GM18951 (cell line): ENCODE measurements around the gene JAKMIP3.

Source experiments
- POLR2A ChIP-seq: IDR thresholded peaks from 4 replicates; pipeline ENCODE4 v1.6.1; 2011; ENCODE audit warnings: mild to moderate bottlenecking; ENCODE audit not compliant: insufficient read length, insufficient read depth; ENCODE audit errors: extremely low read depth
- in situ Hi-C: fragments of 300-500 bp; cut with MboI; formaldehyde crosslinking; loops from one replicate; pipeline ENCODE4 v1.12.0; 2022; ENCODE audit warnings: low sequenced_read_pairs, mixed read lengths, inconsistent platforms; ENCODE audit not compliant: unreplicated experiment

Gene JAKMIP3

DNA sequence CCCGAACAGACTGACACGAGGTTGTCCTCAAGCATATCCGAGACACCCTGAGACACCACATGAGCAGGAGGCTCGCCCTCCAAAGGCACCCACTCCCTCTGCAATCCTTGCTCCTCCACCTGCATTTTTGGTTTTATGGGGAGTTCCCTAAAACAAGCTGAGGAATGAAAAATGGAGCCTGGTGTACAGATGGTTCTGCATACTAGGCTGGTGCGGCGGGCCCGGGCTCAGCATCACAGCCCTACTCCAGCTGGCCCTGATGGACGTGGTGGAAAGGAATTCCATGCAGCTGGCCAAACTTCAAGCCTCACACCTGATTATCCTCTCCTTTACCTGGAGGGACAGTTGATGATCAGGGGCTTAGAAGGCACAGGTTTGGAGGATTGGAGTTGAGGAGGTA, 30.3 kb upstream of the JAKMIP3 start:
- TF ChIP-seq POLR2A = no peak
- in situ Hi-C loops = no loop called here

DNA sequence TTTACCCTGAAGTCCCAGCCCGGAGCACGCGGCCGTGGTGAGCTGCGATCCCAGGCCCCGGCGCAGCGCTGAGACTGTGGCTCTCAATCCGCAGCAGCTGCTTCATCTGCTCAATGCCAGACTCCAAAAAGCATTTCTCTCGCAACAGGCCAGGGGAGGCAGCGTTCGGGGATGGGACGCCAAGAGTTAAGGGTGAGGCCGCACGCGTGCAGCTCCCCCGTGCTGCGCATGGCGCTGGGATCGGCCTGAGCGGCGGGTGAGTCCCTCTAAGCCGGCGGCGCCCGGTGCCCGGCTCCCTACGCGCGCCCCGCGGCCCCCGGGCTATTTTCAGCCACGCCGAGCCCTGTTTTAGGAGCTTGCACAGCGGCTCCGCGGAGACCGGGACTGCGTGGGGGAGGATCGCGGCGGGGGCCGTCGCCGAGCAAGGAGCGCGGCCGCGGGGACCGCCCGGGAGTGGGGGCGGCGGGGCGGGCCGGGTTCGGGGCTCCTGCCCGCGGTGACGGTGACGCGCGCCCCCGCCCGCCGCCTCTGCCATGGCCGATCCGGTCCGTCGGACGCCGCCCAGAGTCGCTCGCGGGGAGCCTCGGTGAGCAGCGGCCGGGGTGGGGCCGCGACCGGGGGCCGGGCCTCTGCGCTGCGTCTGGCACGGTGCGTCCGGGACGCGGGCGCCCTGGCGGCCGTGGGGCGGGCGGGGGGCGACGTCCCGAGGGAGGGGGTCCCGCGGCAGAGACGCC, 29.4 kb upstream of the JAKMIP3 start:
- in situ Hi-C loops = no loop called here

DNA sequence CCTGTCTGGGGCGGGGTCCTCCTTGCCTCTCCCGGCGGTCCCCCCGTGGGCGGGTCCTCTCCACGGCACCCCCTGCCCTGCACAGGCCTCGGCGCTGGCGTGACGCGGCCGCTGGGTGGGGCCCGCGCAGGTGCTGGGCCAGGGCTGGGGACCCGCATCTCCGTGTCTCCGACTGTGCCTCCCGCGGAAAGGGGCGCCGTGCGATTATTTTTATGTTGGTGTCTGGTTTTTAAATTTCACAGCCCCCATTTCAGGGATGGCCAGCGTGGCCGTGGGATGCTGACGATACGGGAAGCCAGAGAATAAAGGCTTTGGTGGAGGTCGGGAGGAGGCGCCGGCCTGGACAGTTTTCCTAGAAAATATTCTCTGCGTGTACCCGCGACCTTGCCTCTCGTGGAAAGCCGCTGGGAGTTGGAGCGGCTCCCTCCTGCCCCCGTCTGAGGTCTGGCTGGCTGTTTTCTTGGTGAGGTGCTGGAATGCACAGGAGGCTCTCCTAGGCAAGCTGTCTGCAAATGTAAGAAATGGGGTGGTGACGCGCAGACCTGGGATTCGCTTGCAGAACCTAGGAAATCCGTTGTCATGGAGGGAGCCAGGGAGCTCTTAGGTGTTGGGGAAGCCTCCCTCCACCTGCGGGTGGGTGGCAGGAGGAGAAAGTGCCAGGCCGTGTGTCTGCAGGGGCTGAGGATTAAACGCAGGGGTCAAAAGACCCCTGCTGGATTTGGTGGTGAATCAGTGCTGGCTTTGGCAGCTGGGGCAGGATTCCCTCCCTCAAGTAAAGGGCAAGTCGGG, 28.7 kb upstream of the JAKMIP3 start:
- in situ Hi-C loops = no loop called here
- no peak for TF ChIP-seq POLR2A

More for the DNA sequence above, 29.4 kb upstream of the JAKMIP3 start:
- TF ChIP-seq POLR2A = no peak

DNA sequence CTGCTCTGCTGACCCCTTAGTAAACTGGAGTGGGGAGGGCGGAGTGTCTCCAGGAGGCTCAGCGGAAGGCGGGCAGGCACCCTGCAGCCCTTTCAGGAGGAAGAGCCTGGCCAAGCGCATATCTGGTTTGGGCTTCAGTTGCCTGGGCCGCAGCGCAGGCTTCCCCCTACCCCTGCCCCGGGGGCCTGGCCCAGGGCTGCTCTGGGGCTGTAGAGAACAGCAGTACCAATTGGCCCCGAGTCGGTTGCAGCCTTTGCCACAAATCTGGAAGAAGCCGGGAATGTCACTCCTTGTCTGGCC, 28.1 kb upstream of the JAKMIP3 start:
- in situ Hi-C loops = no loop called here
- no peak for TF ChIP-seq POLR2A

DNA sequence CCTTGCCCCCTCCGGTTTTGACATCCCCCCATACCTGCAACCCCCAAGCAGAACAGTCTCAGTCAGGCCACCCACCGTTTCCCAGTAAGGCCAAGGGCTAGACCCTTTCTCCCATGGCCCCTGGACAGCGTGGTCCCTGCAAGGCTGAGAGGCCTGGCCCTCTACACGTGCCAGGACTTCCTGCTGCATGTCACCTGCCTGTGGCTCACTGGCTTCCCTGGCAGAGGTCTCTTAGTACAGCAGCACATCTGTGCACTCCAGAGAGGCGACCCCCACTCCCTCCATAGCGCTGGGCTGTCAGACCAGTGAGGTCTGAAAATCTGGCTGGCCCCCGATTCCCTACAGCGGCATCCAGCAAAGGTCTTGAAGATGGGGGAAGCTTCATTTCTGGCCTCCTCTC, 26.4 kb upstream of the JAKMIP3 start:
- in situ Hi-C loops = no loop called here

DNA sequence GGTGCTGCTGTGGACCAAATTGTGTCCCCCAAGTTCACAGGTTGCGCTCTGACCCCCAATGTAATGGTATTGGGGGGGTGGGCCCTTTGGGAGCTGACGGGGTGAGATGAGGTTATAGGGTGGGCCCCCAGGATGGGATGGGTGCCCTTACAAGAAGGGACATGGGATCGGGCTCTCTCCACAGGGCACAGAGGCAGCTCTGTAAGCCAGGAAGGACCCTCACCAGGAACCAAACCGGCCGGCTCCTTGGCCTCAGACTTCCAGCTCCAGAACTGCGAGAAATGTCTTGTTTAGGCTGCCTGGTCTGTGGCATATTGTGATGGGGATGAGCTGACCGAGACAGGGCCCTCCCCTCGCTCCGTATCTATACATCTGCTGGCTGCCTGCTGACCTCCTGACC, 25.7 kb upstream of the JAKMIP3 start:
- in situ Hi-C loops = no loop called here
- no peak for TF ChIP-seq POLR2A

More for the DNA sequence above, 26.4 kb upstream of the JAKMIP3 start:
- TF ChIP-seq POLR2A = no peak

DNA sequence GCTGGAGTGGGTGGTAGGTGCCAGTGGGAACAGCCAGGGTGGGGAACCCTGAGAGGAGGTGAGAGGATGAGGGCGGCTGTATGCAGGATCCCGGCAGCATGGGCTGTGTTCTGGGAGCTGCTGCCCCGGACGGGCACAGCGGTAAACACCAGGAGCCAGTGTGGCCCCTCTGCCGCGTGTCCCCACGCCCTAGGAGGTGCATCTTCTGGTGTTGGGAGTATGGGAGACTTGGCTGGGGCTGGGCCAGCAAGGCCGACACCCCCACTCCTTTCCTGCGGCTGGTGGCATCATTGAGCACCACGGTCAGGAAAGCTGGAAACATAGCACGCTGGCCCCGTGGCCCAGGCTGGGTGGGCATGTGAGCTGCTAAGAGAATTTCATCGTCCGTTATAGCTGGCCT, 24.4 kb upstream of the JAKMIP3 start:
- in situ Hi-C loops = no loop called here
- no peak for TF ChIP-seq POLR2A

DNA sequence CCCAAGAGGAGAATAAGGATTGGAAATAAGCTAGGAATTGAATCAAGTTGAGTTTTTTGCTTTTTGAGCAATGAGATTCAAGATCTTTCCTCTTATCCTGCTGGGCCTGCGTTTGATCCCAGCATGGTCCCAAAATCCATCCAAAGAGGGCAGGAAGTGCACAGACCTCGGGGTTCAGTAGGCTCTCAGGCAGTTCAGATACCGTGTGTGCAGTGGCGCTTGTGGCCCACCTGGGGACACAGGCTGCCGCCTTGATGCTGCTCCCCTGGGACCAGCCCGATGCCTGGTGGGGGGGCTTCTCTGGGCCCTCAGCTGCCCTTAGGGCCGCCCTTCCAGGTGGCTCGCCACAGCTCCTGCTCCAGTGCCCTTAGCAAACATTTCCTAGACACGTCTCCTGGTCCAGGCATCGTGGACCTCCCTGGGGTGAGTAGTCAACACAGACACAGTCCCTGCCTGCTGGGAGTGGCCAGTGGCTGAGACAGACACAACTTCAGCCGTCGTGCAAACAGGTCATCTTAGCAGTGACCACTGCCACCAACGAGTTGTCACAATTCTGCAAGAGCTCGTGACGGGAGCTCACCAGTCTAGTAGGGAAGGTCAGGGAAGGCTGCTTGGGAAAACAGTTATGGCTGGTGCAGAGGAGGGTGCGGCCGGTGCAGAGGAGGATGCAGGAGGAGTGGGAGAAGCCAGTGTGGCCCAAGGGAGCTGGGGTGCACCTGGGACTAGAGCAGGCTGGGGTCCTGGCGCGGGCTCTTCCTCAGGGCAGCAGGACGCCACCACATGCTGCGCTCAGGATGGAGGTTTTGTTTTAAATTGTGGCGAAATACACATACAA, 21.7 kb upstream of the JAKMIP3 start:
- in situ Hi-C loops = no loop called here
- no peak for TF ChIP-seq POLR2A

DNA sequence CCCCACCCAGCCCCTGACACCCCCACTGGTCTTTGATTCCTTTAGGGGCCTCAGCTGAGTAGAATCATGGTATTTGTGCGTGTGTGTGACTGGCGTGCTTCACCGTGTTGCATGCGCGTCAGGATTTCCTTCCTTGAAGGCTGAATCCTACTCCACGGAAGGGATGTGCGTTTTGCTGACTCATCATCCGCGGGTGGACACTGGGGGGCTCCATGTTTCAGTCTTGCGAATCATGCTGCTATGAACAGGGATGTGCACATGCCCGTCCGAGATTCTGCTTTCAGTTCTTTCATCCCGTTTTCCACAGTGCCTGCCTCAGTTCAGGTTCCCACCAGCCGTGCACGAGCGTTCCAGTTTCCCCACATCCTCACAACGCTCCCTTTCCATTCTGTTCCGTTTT, 20.9 kb upstream of the JAKMIP3 start:
- no peak for TF ChIP-seq POLR2A
- in situ Hi-C loops = no loop called here

DNA sequence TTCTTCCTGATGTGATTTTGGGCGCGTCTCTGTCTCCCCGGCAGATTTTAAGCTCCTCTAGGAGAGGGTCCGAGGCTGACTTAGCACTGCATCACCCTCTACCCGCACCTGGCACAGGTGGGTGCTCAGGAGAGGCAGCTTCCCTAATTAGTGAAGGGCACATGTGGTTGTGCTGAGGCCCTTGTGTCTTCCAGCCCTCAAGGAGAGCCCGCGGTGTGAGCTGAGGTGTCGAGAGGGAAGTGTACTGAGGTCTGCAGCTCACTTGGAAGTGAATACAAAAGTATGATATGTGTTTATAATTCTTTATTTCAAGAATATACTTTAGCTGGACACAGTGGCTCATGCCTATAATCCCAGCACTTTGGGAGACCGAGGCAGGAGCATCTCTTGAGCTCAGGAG, 20.4 kb upstream of the JAKMIP3 start:
- TF ChIP-seq POLR2A = no peak
- in situ Hi-C loops = no loop called here

DNA sequence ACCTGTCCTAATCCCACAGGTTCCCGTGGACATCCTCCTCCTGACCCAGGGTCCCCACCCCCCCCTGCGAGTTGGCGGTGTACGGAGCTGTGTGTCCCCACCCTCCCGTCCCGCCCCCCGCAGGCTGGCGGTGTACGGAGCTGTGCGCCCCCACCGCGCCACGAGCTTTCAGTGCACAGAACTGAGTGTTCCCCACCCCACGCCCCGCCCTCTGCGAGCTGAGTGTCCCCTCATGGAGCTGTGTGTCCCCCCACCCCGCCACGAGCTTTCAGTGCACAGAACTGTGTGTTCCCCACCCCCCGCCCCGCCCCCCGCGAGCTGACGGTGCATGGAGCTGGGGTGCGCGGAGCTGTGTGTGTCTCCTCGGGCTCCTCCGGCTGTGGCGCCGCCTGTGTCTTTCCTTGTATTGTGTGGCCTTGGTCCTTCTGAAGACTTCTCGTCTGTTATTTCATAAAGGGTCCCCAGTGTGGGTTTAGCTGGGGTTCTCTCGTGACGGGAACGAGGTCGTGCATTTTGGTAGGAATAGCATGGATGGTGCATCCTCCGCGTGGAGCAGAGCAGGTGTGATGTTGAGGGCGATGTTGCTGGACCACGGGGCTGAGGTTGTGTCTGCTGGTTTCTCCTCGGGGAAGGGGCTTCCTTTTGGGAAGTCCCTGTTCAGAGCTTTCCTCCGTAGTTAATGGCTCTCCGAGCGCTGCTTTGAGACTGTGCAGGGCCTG, 18.0 kb upstream of the JAKMIP3 start:
- TF ChIP-seq POLR2A = no peak
- in situ Hi-C loops = no loop called here

DNA sequence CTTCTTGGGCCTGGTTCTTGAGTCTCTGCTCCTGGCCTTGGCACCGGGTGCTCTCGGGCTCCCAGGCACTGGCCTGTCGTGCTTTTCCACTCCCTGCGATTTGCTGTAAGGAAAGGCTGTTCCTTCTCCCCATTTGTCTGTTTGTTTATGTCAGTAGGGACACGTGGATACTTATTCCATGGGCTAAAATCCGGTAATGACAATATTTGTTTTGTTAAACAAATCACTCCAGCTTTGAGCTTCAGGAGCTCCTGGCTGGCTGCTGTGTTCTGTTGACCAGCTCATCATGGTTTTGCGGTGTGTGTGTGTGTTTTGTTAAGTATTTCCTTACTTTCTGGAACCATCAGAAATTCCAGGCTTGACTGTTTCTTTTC, 17.5 kb upstream of the JAKMIP3 start:
- in situ Hi-C loops = no loop called here
- TF ChIP-seq POLR2A = no peak

DNA sequence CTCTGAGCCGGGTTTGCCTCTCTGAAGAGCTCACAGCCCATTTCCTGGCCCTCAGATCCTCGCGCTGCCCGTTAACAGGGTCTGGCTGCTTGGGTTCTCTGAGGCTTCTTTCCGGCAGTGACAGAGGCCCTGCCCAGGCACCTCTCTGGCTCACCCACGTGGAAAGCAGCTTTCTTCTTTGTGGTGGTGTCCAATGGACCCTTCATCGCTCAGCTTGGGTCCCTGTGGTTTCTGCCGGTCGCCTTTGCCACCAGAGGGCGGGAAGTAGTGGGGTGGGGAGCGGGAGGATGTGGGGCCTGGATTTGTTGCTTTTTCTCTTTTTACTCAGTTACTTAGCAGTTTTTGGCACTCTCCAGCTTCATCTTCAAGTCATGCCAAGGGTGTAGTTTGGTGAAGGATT, 15.6 kb upstream of the JAKMIP3 start:
- no peak for TF ChIP-seq POLR2A
- in situ Hi-C loops = no loop called here
